RWPE1 (cell line): Measurements from ENCODE around the gene SCRT2.
"Not testable (repeated sequence)": the region's sequence is repeated elsewhere in the genome, so short reads cannot be mapped to it uniquely, and the experiment has no call there.

Experiments used
- CTCF ChIA-PET: fragments of 350-600 bp; sonication (Branson Sonifier 250); formaldehyde crosslinking; extraction: SDS; loops from one replicate; lab custom pipeline; 2021; lab: Yijun Ruan, JAX
- POLR2A ChIA-PET: fragments of 400-600 bp; formaldehyde crosslinking; extraction: SDS; loops from one replicate; lab custom pipeline; 2020; ENCODE audit warnings: antibody characterized with exemption; ENCODE audit not compliant: low non-redundant PET; lab: Yijun Ruan, JAX
- DNase-seq: peaks from one replicate; pipeline ENCODE4 v3.0.0; 2012; ENCODE audit warnings: low spot score
- H3K27ac ChIP-seq: fragments of 450-650 bp; 2 replicates; pipeline ENCODE4 v1.5.1; 2017
- TF ChIP-seq, protein P1 (sequence below): fragments of 450-650 bp; conservative IDR thresholded peaks from 2 replicates; pipeline ENCODE4 v1.5.1; 2017; ENCODE audit warnings: low read depth, mild to moderate bottlenecking

SCRT2 gene

DNA sequence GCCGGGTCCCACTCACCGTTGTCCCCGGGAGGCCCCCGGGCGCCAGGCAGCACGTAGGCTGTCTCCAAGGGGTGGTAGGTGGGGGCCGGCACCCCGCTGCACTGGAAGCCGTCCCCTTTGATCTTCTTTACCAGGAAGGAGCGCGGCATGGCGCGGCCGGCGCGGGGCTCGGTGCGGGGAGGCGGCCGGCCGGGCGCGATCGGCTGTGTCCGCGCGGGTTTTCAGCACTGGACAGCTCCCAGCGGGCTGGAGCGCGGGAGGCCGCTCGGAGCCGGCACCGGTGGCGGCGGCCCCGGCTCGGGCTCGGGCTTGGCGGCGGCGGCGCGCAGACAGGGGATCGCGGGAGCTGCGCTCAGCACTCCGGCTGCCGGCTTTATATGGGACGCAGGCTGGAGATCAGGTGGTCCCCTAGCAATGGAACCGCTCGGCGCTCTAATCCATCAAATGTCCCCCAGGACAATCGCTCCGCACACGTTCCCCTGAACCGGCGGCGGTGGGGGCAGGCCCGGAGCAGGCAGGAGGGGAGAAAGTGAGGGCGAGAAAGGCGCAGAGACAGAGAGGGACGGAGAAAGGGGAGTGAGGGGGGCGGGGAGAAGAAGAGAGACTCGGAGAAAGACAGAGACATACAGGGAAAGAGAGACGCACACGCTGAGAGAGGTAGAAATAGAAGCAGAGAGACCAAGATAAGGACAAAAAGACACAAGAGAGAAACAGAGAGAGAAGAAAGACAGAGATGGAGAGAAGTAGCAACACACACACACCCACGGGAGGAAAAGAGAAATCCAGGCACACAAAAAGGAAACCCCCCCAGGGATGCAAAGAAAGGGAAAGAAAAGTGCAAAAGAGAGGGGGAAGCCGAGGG, at the start of gene SCRT2:
TSS of gene SCRT2 (minus strand) at position 350 of the 862 bp plus-strand sequence. CDS start at position 149, 201 bp downstream.
- DNase-seq: peak; percentile 83
- TF ChIP-seq, protein P1, sequence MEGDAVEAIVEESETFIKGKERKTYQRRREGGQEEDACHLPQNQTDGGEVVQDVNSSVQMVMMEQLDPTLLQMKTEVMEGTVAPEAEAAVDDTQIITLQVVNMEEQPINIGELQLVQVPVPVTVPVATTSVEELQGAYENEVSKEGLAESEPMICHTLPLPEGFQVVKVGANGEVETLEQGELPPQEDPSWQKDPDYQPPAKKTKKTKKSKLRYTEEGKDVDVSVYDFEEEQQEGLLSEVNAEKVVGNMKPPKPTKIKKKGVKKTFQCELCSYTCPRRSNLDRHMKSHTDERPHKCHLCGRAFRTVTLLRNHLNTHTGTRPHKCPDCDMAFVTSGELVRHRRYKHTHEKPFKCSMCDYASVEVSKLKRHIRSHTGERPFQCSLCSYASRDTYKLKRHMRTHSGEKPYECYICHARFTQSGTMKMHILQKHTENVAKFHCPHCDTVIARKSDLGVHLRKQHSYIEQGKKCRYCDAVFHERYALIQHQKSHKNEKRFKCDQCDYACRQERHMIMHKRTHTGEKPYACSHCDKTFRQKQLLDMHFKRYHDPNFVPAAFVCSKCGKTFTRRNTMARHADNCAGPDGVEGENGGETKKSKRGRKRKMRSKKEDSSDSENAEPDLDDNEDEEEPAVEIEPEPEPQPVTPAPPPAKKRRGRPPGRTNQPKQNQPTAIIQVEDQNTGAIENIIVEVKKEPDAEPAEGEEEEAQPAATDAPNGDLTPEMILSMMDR: no peak
- ChIA-PET POLR2A (no interaction called here), CTCF (interaction anchor here (1.1 to 1.4 kb wide), 2 partner anchors 9 to 30 kb away, joined by 3 to 5 read pairs; no protein-coding TSS in a partner anchor)
- no peak within 1 kb of the TSS for H3K27ac ChIP-seq

DNA sequence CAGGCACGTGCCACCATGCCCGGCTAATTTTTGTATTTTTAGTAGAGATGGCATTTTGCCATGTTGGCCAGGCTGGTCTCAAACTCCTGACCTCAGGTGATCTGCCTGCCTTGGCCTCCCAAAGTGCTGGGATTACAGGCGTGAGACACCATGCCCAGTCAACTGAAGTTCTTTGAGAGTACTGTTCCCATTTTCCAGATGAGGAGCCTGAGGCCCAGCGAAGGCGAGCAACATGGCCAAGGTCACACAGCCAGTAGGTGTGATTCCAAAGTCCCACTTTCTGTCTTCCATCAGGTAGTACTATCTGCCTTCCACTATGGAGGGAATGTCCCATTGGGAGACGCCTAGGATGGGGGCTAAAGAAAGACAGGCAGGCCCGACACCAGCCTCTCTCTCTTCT, 49.2 kb upstream of the SCRT2 start:
- POLR2A ChIA-PET, DNase-seq, H3K27ac ChIP-seq: not testable (repeated sequence)
- CTCF ChIA-PET: interaction anchor here (0.6 to 1.9 kb wide), 2 partner anchors 73 to 94 kb away, joined by 3 to 5 read pairs; no protein-coding TSS in a partner anchor

DNA sequence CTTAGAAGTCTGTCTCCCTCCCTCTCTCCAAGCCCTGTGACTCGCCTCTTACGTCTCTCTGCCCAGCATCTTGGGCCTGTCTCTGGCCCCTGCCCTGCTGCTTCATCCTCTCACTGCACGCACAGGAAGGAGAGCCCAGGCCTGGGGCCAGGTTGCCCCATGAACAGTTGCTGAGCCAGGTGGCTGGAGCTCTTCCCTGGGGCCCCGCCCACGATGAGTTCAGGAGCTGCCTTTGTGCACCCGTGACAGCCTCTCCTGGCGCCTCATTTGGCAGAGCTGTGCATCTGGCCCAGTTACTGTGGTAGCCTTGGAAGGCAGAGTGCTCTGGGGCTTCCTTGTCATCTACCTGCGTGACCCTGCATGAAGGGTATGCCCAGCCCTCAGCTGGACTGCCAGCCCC, 48.2 kb upstream of the SCRT2 start:
- peak; percentile 29 for DNase-seq
- CTCF ChIA-PET: interaction anchor here (1.9 kb wide), 1 partner anchor 72 kb away, joined by 5 read pairs; no protein-coding TSS in a partner anchor

DNA sequence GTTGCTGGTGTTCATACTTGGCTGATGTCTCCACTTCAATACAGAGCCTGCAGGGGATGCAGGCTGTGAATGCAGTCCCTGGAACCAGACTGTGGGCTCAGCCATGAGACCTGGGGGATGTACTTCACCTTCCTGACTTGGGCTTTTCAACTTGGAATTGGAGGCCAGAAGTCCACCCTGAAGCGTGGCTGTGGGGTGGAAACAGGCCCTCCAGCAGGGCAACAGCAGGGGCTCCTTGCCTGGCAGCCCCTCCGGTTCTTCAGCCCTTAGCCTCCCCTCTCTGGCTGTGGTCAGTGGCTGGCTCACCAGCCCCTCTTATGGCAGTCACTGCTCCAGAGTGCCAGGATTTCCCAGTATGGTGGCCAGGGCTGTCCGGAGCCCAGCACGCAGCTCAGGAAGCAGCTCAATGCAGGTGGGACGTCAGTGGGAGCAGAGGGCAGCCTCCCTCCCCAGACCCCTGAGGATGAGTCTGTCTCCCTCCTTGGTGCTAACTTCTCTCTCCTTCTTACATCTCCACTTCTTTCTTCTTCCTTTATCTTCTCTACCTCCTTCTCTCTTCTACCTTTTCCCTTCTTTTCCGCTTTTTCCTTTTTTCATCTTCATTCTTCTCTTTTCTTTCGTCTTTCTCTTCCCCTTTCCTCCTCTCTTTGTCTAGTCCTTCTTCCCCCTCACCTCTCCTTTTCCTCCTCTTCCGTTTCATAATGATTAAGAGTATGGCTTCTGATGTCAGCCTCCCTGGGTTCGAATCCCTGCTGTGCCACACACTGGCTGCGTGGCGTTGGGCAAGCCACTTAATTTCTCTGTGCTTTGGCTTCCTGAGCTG, 47.4 kb upstream of the SCRT2 start:
- no peak overlapping the region for H3K27ac ChIP-seq
- ChIA-PET CTCF (interaction anchor here (1.3 kb wide), 1 partner anchor 78 kb away, joined by 4 read pairs; no protein-coding TSS in a partner anchor), POLR2A (no interaction called here)
- DNase-seq: no peak
- TF ChIP-seq, protein P1: no peak

More for the DNA sequence above, 48.2 kb upstream of the SCRT2 start:
- POLR2A ChIA-PET: no interaction called here
- TF ChIP-seq, protein P1: no peak
- no peak overlapping the region for H3K27ac ChIP-seq

DNA sequence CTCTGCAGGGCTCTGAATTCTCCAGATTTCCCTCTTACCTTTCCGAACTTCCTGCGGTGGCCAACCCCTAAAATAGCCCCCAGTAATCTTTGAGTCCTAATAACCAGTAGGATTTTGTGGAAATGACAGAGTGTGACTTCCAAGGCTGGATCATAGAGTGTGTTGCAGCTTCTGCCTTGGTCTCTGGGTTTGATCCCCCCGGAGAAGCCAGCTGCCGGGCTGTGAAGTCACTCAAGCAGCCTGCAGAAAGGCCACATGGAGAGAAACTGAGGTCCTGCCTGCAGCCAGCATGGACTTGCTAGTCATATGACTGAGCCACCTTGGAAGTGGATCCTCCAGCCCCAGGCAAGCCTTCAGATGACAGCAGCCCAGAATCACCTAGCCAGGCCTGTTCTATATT, 46.3 kb upstream of the SCRT2 start:
- no peak for DNase-seq
- ChIA-PET POLR2A (no interaction called here), CTCF (interaction anchor here (0.6 to 1.3 kb wide), 2 partner anchors 39 to 77 kb away, joined by 3 to 4 read pairs; no protein-coding TSS in a partner anchor)
- H3K27ac ChIP-seq: no peak overlapping the region
- TF ChIP-seq, protein P1: no peak

DNA sequence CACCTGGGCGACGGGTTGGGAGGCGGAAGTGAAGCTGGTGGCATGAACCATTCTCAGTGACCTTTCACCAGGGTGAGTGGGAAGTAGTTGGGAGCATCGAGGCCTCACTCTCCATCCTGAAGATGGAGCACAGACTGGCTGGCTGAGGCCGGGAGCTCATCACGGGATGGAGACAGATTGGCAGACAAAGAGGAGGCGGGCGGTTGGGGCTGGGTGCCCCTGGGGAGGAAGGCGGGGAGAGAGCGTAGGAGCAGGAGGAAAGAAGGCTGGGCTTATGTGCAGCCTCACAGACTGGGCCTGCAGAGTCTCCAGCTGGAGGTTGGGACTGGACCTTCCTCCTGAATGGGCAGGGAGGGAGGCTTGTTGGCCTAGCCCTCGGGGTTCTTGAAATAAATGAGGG, 44.2 kb upstream of the SCRT2 start:
- no peak overlapping the region for H3K27ac ChIP-seq
- DNase-seq: no peak
- TF ChIP-seq, protein P1: no peak
- POLR2A ChIA-PET: no interaction called here
- CTCF ChIA-PET: interaction anchor here (0.7 to 1.4 kb wide), 2 partner anchors 9 to 74 kb away, joined by 3 to 4 read pairs; no protein-coding TSS in a partner anchor
